ENCODE data around the gene KLK3. TPM values are rescaled to one million over a fixed set of nuclear protein-coding genes. Genes with fewer than 3 reads are reported as not detected.

The KLK3 gene
- total RNA-seq, 1 donor from 2014 or later, result not detected

DNA sequence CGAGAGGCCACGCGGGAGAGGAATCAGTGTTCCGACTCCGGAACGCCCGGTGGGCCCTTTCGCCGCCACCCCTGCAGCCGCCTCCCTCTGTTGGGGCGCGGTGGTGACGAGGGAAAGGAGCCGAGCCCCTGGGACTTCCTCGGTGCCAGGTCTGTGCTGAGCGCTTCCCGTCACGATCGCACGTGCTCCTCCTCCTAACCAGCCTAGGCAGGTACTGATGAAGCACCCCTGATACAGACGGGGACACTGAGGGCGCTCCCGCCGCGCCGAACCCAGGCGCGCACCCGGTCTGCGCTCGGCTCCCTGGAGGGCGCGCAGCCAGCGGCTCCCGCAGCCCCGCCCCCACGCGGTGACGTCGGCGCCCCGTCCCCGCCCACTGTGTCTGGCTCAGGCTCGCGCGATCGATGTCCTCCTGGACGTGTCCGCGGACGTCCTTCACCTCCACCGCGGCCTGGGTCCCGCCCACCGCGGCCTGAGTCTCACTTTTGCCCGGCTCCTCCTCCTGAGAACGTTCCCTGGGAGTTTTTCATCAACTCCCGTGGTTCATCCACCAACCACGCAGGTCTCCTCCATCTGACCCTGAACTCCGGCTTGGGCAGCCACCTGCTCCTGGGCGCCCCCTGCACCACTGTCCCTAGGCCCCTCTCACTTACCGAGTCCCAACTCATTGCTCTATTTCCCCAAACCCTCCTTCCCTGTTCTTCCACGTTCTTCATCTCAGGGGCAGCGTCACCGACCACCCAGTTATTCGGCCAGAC is 18.8 kb upstream of the KLK3 start:
- no peaks in the 10 kb centered on the region for H3K27me3 ChIP-seq
- intact Hi-C loops (cut with DNase I), result no loop called here
- H3K27ac ChIP-seq, result no peak overlapping the region
- TF ChIP-seq, protein P1, sequence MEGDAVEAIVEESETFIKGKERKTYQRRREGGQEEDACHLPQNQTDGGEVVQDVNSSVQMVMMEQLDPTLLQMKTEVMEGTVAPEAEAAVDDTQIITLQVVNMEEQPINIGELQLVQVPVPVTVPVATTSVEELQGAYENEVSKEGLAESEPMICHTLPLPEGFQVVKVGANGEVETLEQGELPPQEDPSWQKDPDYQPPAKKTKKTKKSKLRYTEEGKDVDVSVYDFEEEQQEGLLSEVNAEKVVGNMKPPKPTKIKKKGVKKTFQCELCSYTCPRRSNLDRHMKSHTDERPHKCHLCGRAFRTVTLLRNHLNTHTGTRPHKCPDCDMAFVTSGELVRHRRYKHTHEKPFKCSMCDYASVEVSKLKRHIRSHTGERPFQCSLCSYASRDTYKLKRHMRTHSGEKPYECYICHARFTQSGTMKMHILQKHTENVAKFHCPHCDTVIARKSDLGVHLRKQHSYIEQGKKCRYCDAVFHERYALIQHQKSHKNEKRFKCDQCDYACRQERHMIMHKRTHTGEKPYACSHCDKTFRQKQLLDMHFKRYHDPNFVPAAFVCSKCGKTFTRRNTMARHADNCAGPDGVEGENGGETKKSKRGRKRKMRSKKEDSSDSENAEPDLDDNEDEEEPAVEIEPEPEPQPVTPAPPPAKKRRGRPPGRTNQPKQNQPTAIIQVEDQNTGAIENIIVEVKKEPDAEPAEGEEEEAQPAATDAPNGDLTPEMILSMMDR (IDR thresholded peaks at IDR 0.05), result no peak
- TF ChIP-seq POLR2A (IDR thresholded peaks at IDR 0.05) (no peak), POLR2AphosphoS5 (IDR thresholded peaks at IDR 0.05; ENCODE audit: insufficient read depth in 1 of 2, low read depth in 1 of 2) (peak in 1 of 2 donors; percentile 27)
- H3K4me1 ChIP-seq, result peaks cover 16% of the 10 kb centered on the region
- H3K36me3 ChIP-seq, result no peaks in the 10 kb centered on the region
- no peaks in the 10 kb centered on the region for H3K9me3 ChIP-seq
- H3K4me3 ChIP-seq, result peak overlapping the region; percentile 36 to 52
- DNase-seq (ENCODE audit: extremely low spot score in 2 of 2), result no peak

DNA sequence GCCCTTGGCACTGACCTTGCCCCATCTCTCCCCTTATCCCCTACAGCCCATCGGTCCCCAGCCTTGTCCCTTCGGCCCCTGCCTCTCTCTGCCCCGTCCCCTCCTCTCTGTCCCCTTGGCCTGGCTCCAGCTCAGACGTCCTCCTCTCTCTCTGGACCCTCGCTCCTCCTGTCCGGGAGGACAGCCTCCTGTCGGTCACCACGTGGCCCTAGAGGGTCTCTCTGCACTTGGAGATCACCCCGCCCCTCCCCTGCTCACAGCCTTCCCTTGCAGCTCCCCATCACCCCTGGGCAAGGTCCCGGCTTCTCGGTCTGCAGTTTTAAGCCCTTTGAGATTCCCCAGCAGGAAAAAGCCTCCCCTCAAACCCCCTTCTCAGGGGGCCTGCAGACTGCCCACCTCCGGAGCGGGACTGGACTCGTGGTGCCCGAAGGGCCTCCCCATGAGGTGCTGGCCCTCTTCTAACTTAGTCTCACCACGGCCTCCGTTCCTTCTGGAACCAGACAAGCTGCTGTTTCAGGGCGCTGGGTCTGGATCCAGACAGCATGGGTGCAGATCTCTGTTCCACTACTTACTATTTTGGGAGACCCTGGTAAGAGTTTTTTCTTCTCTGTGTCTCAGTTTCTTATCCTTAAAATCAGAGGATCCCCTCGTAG is 18.0 kb upstream of the KLK3 start:
- intact Hi-C loops (cut with DNase I), result no loop called here
- no peak for DNase-seq (ENCODE audit: extremely low spot score in 2 of 2)
- Histone ChIP-seq H3K27ac (no peak overlapping the region), H3K4me1 (peaks cover 16% of the 10 kb centered on the region), H3K9me3 (no peaks in the 10 kb centered on the region), H3K36me3 (no peaks in the 10 kb centered on the region), H3K27me3 (no peaks in the 10 kb centered on the region), H3K4me3 (peak overlapping the region in 1 of 2 donors; percentile 36)
- TF ChIP-seq POLR2AphosphoS5 (IDR thresholded peaks at IDR 0.05; ENCODE audit: insufficient read depth in 1 of 2, low read depth in 1 of 2) (no peak), POLR2A (IDR thresholded peaks at IDR 0.05) (no peak)
- TF ChIP-seq, protein P1 (IDR thresholded peaks at IDR 0.05), result no peak

DNA sequence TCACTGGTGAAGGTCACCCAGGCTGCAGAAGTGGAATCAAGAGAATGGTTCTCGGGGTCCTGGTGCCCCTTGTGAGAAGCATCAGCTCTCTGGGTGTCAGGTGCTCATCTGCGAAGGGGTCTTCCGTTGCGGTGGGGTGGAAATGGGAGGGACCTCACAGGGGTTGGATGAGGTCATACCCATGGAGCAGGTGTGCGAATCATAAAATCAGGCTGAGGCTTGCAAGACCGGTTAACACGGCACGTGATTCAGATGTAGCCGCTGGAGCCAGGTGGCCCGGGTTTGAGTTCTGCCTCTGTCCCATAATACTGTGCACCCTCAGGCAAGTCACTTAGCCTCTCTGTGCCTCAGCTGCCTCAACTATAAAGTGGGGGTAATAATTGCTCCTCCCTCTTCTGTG is 17.4 kb upstream of the KLK3 start:
- intact Hi-C loops (cut with DNase I), result no loop called here
- DNase-seq (ENCODE audit: extremely low spot score in 2 of 2), result no peak
- Histone ChIP-seq H3K27me3 (no peaks in the 10 kb centered on the region), H3K27ac (no peak overlapping the region), H3K4me1 (peaks cover 16% of the 10 kb centered on the region), H3K4me3 (no peak overlapping the region), H3K36me3 (no peaks in the 10 kb centered on the region), H3K9me3 (no peaks in the 10 kb centered on the region)
- TF ChIP-seq POLR2AphosphoS5 (IDR thresholded peaks at IDR 0.05; ENCODE audit: insufficient read depth in 1 of 2, low read depth in 1 of 2), result no peak
- no peak for TF ChIP-seq POLR2A (IDR thresholded peaks at IDR 0.05)
- TF ChIP-seq, protein P1 (IDR thresholded peaks at IDR 0.05), result no peak

DNA sequence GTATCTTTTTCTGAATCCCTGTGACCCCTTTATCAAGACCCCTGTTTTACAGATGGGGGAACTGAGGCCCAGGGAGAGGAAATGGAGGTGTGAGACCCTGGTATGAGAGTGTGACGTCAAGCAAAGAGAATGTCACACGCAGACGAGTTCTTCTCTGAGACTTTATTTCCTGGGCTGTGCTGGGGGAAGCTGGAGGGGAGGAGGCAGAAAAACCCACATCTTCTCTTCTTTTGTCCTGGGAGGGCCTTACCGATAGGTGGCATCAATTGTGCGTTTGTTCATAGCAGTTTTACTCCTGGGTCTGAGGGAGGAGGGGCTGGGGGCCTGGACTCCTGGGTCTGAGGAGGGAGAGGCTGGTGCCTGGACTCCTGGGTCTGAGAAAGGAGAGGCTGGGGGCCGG is 16.5 kb upstream of the KLK3 start:
- H3K9me3 ChIP-seq, result no peaks in the 10 kb centered on the region
- no peak for DNase-seq (ENCODE audit: extremely low spot score in 2 of 2)

More for the DNA sequence above, 16.5 kb upstream of the KLK3 start:
- intact Hi-C loops (cut with DNase I), result no loop called here
- Histone ChIP-seq H3K36me3 (no peaks in the 10 kb centered on the region), H3K4me3 (no peak overlapping the region), H3K4me1 (peaks cover 16% of the 10 kb centered on the region), H3K27me3 (no peaks in the 10 kb centered on the region), H3K27ac (no peak overlapping the region)
- TF ChIP-seq, protein P1 (IDR thresholded peaks at IDR 0.05), result no peak
- TF ChIP-seq POLR2AphosphoS5 (IDR thresholded peaks at IDR 0.05; ENCODE audit: insufficient read depth in 1 of 2, low read depth in 1 of 2) (no peak), POLR2A (IDR thresholded peaks at IDR 0.05) (no peak)

Data from vagina (tissue), 2 donors.